HepG2 (cell line): Measurements from ENCODE around the gene BMERB1. TPM values are rescaled to one million over a fixed set of nuclear protein-coding genes. Genes with fewer than 3 reads are reported as not detected.
A peak's percentile ranks its signal among the peaks of the same experiment; 100 is the strongest.

ENCODE experiments used
- FLYWCH1 ChIP-seq: sonication (generic); formaldehyde crosslinking; IDR thresholded peaks from 2 replicates; pipeline ENCODE4 v1.8.1; 2023; ENCODE audit warnings: mild to moderate bottlenecking, missing genetic modification reagents
- GTF3A ChIP-seq: sonication (generic); formaldehyde crosslinking; conservative IDR thresholded peaks from 2 replicates; pipeline ENCODE4 v1.4.0; 2020; ENCODE audit warnings: mild to moderate bottlenecking, missing genetic modification reagents
- HOXD1 ChIP-seq: sonication (generic); formaldehyde crosslinking; IDR thresholded peaks from 2 replicates; pipeline ENCODE4 v1.5.0; 2020; ENCODE audit warnings: missing genetic modification reagents
- MBNL3 ChIP-seq: fragments of 250-450 bp; sonication (Bioruptor Pico); conservative IDR thresholded peaks from 2 replicates; pipeline ENCODE4 v1.8.0; 2022; ENCODE audit warnings: mild to moderate bottlenecking, inconsistent platforms
- NFE2L2 ChIP-seq: fragments of 150-350 bp; IDR thresholded peaks from 2 replicates; pipeline ENCODE4 v1.6.1; 2014; ENCODE audit warnings: low read length
- POLR2AphosphoS2 ChIP-seq: IDR thresholded peaks from 2 replicates; pipeline ENCODE4 v1.6.1; 2011; ENCODE audit warnings: low read depth, low read length, improper control_type of control experiment
- SP140L ChIP-seq: sonication (generic); formaldehyde crosslinking; IDR thresholded peaks from 2 replicates; pipeline ENCODE4 v1.4.0; 2020; ENCODE audit warnings: missing genetic modification reagents, borderline replicate concordance
- TMF1 ChIP-seq: sonication (generic); formaldehyde crosslinking; IDR thresholded peaks from 2 replicates; pipeline ENCODE4 v1.8.1; 2022; ENCODE audit warnings: low read depth, missing genetic modification reagents
- ZNF251 ChIP-seq: sonication (generic); formaldehyde crosslinking; IDR thresholded peaks from 2 replicates; pipeline ENCODE4 v1.9.0; 2021; ENCODE audit warnings: mild to moderate bottlenecking, missing genetic modification reagents
- ZNF274 ChIP-seq: sonication (generic); formaldehyde crosslinking; IDR thresholded peaks from 2 replicates; pipeline ENCODE4 v1.5.1; 2020; ENCODE audit warnings: mild to moderate bottlenecking, missing genetic modification reagents
- ZNF3 ChIP-seq: IDR thresholded peaks from 2 replicates; pipeline ENCODE4 v1.7.0; 2017; ENCODE audit warnings: inconsistent platforms
- ZNF432 ChIP-seq: sonication (generic); formaldehyde crosslinking; IDR thresholded peaks from 2 replicates; pipeline ENCODE4 v1.5.0; 2020; ENCODE audit warnings: missing genetic modification reagents, mild to moderate bottlenecking, borderline replicate concordance
- ZNF484 ChIP-seq: sonication (generic); formaldehyde crosslinking; IDR thresholded peaks from 2 replicates; pipeline ENCODE4 v1.5.1; 2020; ENCODE audit warnings: mild to moderate bottlenecking, low read depth, missing genetic modification reagents, borderline replicate concordance
- ZNF550 ChIP-seq: sonication (generic); formaldehyde crosslinking; IDR thresholded peaks from 2 replicates; pipeline ENCODE4 v1.4.0; 2020; ENCODE audit warnings: mild to moderate bottlenecking, missing genetic modification reagents, borderline replicate concordance
- ZNF557 ChIP-seq: sonication (generic); formaldehyde crosslinking; IDR thresholded peaks from 2 replicates; pipeline ENCODE4 v1.4.0; 2020; ENCODE audit warnings: missing genetic modification reagents
- ZNF850 ChIP-seq: sonication (generic); formaldehyde crosslinking; conservative IDR thresholded peaks from 2 replicates; pipeline ENCODE4 v1.9.0; 2021; ENCODE audit warnings: mild to moderate bottlenecking, missing genetic modification reagents
- polyA plus RNA-seq, 8 experiments: library from polyadenylated mRNA; depleted of rRNA in 3 of 8; stranded (reverse) in 7 of 8; unstranded in 1 of 8; fragments of >200 nt; fragmentation: Illumina TruSeq in 4 of 8; extraction: Trizol in 4 of 8; gene quantifications; 2 replicates each; pipeline versions ENCODE4 v1.2.1 to v1.2.3, GENCODE V29; 2011 to 2016; ENCODE audit warnings: low read depth in 4 of 8, missing spikeins in 1 of 8, mixed read lengths in 1 of 8; ENCODE audit not compliant: insufficient read depth in 1 of 8
- total RNA-seq, 5 experiments: library from RNA; depleted of rRNA; stranded (reverse); fragments of >200 nt; fragmentation: Illumina TruSeq; extraction: Trizol; gene quantifications; 2 replicates each; pipeline ENCODE4 v1.2.3, GENCODE V29; 2016; ENCODE audit warnings: low read depth in 1 of 5
- TF ChIP-seq, protein P1 (sequence below): IDR thresholded peaks from 2 replicates; pipeline ENCODE4 v1.6.1; 2016; ENCODE audit warnings: control low read depth
- TF ChIP-seq, protein P2 (sequence below): sonication (generic); formaldehyde crosslinking; IDR thresholded peaks from 2 replicates; pipeline ENCODE4 v1.4.0; 2020; ENCODE audit warnings: mild to moderate bottlenecking, missing genetic modification reagents
- TF ChIP-seq, protein P3 (sequence below): sonication (generic); formaldehyde crosslinking; IDR thresholded peaks from 2 replicates; pipeline ENCODE4 v1.8.0; 2022; ENCODE audit warnings: missing genetic modification reagents, mild to moderate bottlenecking, inconsistent platforms, borderline replicate concordance
- TF ChIP-seq, protein P4 (sequence below): IDR thresholded peaks from 2 replicates; pipeline ENCODE4 v1.6.1; 2016; ENCODE audit warnings: missing compliant biosample characterization, missing genetic modification reagents, borderline replicate concordance
- TF ChIP-seq, protein P5 (sequence below): IDR thresholded peaks from 2 replicates; pipeline ENCODE4 v1.6.1; 2016; ENCODE audit warnings: low read depth
- TF ChIP-seq, protein P6 (sequence below), 2 experiments: sonication (generic) in 1 of 2; formaldehyde crosslinking in 1 of 2; IDR thresholded peaks; 2 replicates each; pipeline versions ENCODE4 v1.4.0 to v1.6.1; 2018 to 2020; ENCODE audit warnings: missing genetic modification reagents in 2 of 2, borderline replicate concordance in 1 of 2, low read depth in 1 of 2, mild to moderate bottlenecking in 1 of 2, missing biosample characterization in 1 of 2

The BMERB1 gene
- total and polyA plus RNA-seq, 2 of the 13 experiments (the other 11 are each of a cell fraction or from before 2014, with no cell fraction given), result 1.4 TPM

DNA sequence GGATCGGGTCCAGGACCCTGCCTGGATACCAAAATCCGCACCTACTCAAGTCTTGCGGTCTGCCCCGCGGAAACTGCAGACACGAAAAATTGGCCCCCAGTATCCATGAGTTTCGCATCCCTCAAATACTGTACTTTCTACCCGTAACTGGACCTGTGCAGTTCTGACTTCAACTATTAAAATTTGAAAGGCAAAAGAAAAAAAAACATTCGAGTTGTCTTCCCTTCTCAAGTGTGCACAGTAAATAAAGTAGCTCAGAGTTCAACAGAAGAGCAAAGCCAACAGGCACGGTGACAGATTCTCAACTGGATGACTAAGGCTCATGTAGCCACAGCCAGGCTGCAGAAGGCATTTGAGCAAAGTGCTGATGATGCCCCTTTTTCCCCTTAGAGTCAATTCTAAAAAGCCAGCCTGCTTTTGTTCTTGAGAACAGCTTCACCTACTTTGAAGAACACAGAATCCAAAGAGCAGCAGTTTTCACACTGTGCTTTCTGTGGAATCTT lies 176.0 kb downstream of the BMERB1 start (continued):
- TF ChIP-seq NFE2L2 (no peak), ZNF850 (CRISPR knock-in tag) (no peak), POLR2AphosphoS2 (no peak), ZNF484 (no peak), SP140L (CRISPR knock-in tag) (no peak), ZNF251 (CRISPR knock-in tag) (no peak), ZNF557 (CRISPR knock-in tag) (0 out of 2 replicates have a peak, but pooled peaks have one; percentile 27), HOXD1 (CRISPR knock-in tag) (no peak), FLYWCH1 (CRISPR knock-in tag) (no peak), GTF3A (CRISPR knock-in tag) (0 out of 2 replicates have a peak, but pooled peaks have one; percentile 42), MBNL3 (CRISPR knock-in tag) (no peak), ZNF274 (CRISPR knock-in tag) (0 out of 2 replicates have a peak, but pooled peaks have one; percentile 61), ZNF3 (CRISPR knock-in tag) (peak; percentile 81), ZNF432 (CRISPR knock-in tag) (no peak), TMF1 (CRISPR knock-in tag) (no peak), ZNF550 (CRISPR knock-in tag) (no peak)
- TF ChIP-seq, protein P1, sequence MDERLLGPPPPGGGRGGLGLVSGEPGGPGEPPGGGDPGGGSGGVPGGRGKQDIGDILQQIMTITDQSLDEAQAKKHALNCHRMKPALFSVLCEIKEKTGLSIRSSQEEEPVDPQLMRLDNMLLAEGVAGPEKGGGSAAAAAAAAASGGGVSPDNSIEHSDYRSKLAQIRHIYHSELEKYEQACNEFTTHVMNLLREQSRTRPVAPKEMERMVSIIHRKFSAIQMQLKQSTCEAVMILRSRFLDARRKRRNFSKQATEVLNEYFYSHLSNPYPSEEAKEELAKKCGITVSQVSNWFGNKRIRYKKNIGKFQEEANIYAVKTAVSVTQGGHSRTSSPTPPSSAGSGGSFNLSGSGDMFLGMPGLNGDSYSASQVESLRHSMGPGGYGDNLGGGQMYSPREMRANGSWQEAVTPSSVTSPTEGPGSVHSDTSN (CRISPR knock-in tag), result no peak
- TF ChIP-seq, protein P2, sequence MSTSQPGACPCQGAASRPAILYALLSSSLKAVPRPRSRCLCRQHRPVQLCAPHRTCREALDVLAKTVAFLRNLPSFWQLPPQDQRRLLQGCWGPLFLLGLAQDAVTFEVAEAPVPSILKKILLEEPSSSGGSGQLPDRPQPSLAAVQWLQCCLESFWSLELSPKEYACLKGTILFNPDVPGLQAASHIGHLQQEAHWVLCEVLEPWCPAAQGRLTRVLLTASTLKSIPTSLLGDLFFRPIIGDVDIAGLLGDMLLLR (CRISPR knock-in tag), result no peak
- TF ChIP-seq, protein P3, sequence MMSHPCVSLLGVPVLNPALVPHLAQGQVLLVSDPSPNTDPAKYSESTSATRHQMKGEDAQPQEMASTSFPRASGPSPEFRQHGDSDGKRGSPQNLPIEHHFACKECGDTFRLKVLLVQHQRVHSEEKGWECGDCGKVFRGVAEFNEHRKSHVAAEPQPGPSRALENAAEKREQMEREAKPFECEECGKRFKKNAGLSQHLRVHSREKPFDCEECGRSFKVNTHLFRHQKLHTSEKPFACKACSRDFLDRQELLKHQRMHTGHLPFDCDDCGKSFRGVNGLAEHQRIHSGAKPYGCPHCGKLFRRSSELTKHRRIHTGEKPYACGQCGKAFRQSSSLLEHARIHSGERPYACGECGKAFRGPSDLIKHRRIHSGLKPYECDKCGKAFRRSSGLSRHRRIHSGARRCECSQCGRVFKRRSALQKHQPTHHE (CRISPR knock-in tag), result no peak
- TF ChIP-seq, protein P4, sequence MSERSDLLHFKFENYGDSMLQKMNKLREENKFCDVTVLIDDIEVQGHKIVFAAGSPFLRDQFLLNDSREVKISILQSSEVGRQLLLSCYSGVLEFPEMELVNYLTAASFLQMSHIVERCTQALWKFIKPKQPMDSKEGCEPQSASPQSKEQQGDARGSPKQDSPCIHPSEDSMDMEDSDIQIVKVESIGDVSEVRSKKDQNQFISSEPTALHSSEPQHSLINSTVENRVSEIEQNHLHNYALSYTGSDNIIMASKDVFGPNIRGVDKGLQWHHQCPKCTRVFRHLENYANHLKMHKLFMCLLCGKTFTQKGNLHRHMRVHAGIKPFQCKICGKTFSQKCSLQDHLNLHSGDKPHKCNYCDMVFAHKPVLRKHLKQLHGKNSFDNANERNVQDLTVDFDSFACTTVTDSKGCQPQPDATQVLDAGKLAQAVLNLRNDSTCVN (CRISPR knock-in tag), result no peak
- TF ChIP-seq, protein P5, sequence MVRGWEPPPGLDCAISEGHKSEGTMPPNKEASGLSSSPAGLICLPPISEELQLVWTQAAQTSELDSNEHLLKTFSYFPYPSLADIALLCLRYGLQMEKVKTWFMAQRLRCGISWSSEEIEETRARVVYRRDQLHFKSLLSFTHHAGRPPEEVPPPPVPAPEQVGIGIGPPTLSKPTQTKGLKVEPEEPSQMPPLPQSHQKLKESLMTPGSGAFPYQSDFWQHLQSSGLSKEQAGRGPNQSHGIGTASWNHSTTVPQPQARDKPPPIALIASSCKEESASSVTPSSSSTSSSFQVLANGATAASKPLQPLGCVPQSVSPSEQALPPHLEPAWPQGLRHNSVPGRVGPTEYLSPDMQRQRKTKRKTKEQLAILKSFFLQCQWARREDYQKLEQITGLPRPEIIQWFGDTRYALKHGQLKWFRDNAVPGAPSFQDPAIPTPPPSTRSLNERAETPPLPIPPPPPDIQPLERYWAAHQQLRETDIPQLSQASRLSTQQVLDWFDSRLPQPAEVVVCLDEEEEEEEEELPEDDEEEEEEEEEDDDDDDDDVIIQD (CRISPR knock-in tag), result peak; percentile 85
- TF ChIP-seq, protein P6, sequence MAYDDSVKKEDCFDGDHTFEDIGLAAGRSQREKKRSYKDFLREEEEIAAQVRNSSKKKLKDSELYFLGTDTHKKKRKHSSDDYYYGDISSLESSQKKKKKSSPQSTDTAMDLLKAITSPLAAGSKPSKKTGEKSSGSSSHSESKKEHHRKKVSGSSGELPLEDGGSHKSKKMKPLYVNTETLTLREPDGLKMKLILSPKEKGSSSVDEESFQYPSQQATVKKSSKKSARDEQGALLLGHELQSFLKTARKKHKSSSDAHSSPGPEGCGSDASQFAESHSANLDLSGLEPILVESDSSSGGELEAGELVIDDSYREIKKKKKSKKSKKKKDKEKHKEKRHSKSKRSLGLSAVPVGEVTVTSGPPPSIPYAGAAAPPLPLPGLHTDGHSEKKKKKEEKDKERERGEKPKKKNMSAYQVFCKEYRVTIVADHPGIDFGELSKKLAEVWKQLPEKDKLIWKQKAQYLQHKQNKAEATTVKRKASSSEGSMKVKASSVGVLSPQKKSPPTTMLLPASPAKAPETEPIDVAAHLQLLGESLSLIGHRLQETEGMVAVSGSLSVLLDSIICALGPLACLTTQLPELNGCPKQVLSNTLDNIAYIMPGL (CRISPR knock-in tag; IDR thresholded peaks at IDR 0.05; ENCODE audit: borderline replicate concordance in 1 of 2, low read depth in 1 of 2), result peak in 1 of 2 experiments; percentile 60; a peak in 1 of 4 replicates
